ENCODE results near the gene WDHD1.

DNA sequence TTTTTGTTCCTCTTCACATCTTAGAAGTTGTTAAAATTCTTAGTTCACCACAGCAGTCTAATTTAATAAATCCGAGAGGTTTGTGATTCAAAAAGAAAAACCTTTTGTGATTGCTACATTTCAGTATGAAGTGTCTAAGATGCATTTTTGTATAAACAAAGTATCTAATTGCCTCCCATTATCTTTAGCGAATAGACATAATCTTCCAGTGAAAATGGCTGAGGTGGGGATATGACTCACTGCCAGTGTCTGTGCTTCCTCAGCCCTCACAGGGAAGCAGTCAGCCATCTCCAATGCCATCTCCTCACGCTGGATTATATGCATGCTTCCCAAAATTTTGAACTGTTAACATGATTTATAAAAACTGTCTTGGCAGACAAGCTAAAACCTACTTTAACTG is 131.9 kb downstream of the WDHD1 start:
- TF ChIP-seq, protein P1, sequence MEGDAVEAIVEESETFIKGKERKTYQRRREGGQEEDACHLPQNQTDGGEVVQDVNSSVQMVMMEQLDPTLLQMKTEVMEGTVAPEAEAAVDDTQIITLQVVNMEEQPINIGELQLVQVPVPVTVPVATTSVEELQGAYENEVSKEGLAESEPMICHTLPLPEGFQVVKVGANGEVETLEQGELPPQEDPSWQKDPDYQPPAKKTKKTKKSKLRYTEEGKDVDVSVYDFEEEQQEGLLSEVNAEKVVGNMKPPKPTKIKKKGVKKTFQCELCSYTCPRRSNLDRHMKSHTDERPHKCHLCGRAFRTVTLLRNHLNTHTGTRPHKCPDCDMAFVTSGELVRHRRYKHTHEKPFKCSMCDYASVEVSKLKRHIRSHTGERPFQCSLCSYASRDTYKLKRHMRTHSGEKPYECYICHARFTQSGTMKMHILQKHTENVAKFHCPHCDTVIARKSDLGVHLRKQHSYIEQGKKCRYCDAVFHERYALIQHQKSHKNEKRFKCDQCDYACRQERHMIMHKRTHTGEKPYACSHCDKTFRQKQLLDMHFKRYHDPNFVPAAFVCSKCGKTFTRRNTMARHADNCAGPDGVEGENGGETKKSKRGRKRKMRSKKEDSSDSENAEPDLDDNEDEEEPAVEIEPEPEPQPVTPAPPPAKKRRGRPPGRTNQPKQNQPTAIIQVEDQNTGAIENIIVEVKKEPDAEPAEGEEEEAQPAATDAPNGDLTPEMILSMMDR (IDR thresholded peaks at IDR 0.05), result no peak
- TF ChIP-seq EP300 (IDR thresholded peaks at IDR 0.05) (no peak), POLR2A (IDR thresholded peaks at IDR 0.05) (no peak)

All from upper lobe of left lung (tissue), 4 donors.